Measurements from ENCODE around the gene RBM19.

DNA sequence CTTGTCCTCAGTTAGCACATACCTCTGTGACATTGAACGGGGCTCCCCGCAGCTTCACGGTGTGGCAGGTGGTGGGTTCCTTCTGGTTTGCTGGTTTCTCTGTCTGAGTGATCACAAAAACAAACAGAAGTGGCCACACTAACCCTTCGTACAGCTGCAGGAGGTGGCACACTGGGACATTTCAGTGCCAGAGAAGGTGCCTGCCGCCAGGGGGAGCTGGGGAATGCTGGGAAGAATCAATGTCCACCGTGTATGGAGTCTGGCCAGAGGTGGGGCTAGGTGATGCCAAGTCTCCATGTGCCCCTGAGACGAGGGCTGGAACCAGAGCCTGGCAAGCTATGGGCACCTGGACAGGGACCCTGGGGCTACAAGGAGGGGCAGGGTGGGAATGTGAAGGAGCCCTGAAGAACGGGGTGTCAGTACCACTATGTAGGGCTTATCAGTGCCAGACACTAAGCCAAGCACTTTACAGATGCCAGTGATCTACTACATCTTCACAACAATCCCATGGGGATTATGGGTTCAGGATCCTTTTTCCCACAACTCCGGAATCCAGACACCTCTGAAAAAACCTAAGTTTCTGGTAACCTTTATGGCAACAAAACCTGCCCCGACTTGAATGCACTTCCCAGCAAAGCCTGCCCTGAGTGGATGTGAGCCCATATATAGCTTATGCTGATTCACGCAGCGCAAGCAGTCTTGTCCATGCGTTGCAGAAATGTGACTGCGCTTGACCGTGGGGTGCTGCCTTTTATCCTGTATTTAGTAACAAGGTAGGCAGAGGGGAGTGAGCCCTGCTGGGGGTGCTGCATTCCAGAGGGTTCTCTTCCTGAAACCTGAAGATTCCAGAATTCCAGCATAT is 10.8 kb downstream of the RBM19 start:
- TF ChIP-seq EZH2phosphoT487 (IDR thresholded peaks at IDR 0.05; ENCODE audit: borderline replicate concordance, low read length) = no peak
- TF ChIP-seq, protein P1, sequence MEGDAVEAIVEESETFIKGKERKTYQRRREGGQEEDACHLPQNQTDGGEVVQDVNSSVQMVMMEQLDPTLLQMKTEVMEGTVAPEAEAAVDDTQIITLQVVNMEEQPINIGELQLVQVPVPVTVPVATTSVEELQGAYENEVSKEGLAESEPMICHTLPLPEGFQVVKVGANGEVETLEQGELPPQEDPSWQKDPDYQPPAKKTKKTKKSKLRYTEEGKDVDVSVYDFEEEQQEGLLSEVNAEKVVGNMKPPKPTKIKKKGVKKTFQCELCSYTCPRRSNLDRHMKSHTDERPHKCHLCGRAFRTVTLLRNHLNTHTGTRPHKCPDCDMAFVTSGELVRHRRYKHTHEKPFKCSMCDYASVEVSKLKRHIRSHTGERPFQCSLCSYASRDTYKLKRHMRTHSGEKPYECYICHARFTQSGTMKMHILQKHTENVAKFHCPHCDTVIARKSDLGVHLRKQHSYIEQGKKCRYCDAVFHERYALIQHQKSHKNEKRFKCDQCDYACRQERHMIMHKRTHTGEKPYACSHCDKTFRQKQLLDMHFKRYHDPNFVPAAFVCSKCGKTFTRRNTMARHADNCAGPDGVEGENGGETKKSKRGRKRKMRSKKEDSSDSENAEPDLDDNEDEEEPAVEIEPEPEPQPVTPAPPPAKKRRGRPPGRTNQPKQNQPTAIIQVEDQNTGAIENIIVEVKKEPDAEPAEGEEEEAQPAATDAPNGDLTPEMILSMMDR (IDR thresholded peaks at IDR 0.05; ENCODE audit: low read depth, low read length, poor library complexity, severe bottlenecking) = no peak
